ENCODE data around the gene PTPRN2. TPM values are rescaled to one million over a fixed set of nuclear protein-coding genes. Genes with fewer than 3 reads are reported as not detected.
A peak's percentile ranks its signal among the peaks of the same experiment; 100 is the strongest.

The PTPRN2 gene
- total RNA-seq, 4 donors from 2014 or later = 14.9 to 34.3 (median 21.3) TPM

DNA sequence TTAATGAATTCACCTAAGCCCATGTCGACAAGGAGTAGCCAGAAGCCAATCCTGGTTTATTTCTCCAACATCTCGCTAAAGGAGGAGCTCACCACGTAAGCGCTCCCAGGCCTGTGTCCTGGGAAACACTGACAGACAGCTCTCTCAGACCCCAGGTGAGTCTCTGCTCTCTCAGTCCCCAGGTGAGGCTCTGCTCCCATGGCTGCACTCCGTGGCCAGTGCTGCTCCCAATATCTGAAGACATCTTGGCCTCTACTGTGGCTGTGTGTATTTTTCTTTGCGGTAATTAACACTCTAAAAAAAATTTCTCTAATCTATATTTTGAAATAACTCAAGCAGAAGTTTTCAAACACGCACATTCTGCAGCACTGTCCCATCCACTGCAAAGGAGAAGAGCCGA lies 564.5 kb downstream of the PTPRN2 start:
- no peak overlapping the region for H3K27ac ChIP-seq
- H3K9me3 ChIP-seq = no peaks in the 10 kb centered on the region
- H3K4me1 ChIP-seq = no peaks in the 10 kb centered on the region
- peak in 1 of 3 donors; percentile 6 for DNase-seq
- no peak overlapping the region for H3K4me3 ChIP-seq
- no peaks in the 10 kb centered on the region for H3K36me3 ChIP-seq
- TF ChIP-seq POLR2A (IDR thresholded peaks at IDR 0.05) = no peak
- no peak for TF ChIP-seq CTCF (IDR thresholded peaks at IDR 0.05)
- H3K27me3 ChIP-seq = no peaks in the 10 kb centered on the region

DNA sequence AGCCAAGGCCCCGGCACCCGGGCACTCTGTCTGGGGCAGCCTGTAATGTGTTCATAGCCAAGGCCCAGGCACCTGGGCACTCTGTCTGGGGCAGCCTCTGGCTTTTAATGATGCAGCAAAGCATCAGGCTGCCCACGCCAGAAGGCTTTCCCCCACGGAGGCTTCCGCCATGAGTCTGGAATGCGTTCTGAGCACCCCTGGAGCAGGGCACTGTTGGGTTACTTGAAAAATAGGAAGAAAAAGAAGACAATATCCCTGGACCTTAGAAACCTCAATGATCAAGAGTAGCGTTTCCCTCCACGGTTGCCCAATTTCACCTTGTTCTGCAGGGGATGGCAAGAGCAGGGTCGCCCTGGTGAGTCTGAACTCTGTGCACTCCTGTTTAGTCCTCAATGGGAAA lies 565.0 kb downstream of the PTPRN2 start:
- Histone ChIP-seq H3K4me1 (no peaks in the 10 kb centered on the region), H3K27ac (no peak overlapping the region), H3K36me3 (no peaks in the 10 kb centered on the region), H3K4me3 (no peak overlapping the region), H3K27me3 (no peaks in the 10 kb centered on the region), H3K9me3 (no peaks in the 10 kb centered on the region)
- no peak for TF ChIP-seq CTCF (IDR thresholded peaks at IDR 0.05)
- no peak for TF ChIP-seq POLR2A (IDR thresholded peaks at IDR 0.05)
- DNase-seq = peak in 2 of 3 donors; percentile 4 to 19

DNA sequence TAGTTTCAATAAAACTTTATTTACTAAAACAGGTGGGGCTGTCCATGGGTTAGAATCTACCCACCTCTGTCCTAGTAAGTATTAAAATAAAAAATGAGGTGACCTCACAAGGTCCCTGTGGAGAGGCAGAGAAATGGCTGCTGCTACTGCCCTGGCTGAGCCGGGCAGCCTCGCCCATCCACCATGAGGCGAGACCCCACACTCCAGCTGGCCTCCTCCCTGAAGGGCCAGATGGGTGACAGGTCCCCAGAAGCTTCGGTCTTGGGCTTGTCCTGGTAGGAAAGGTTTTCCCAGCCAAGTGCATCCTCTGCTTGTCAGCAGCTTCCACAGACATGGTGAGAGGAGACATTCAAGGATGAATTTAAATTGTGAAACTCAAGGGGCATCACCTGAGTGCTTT lies 565.8 kb downstream of the PTPRN2 start:
- peak in 2 of 3 donors; percentile 4 to 32 for DNase-seq
- TF ChIP-seq CTCF (IDR thresholded peaks at IDR 0.05) (no peak), POLR2A (IDR thresholded peaks at IDR 0.05) (no peak)
- H3K27ac ChIP-seq = no peak overlapping the region
- H3K27me3 ChIP-seq = no peaks in the 10 kb centered on the region
- H3K4me3 ChIP-seq = no peak overlapping the region
- no peaks in the 10 kb centered on the region for H3K4me1 ChIP-seq
- no peaks in the 10 kb centered on the region for H3K36me3 ChIP-seq
- H3K9me3 ChIP-seq = no peaks in the 10 kb centered on the region

GRCh38 chr7:158020706-158021095 lies 566.9 kb downstream of the PTPRN2 start:
- H3K4me1 ChIP-seq = peaks cover 0 to 6% (median 0%) of the 10 kb centered on the region in 4 donors
- DNase-seq = peak in 1 of 3 donors; percentile 36
- H3K27ac ChIP-seq = no peak overlapping the region
- H3K4me3 ChIP-seq = no peak overlapping the region
- TF ChIP-seq POLR2A (IDR thresholded peaks at IDR 0.05) = no peak
- TF ChIP-seq CTCF (IDR thresholded peaks at IDR 0.05) = no peak
- H3K36me3 ChIP-seq = no peaks in the 10 kb centered on the region
- H3K27me3 ChIP-seq = no peaks in the 10 kb centered on the region
- H3K9me3 ChIP-seq = no peaks in the 10 kb centered on the region

DNA sequence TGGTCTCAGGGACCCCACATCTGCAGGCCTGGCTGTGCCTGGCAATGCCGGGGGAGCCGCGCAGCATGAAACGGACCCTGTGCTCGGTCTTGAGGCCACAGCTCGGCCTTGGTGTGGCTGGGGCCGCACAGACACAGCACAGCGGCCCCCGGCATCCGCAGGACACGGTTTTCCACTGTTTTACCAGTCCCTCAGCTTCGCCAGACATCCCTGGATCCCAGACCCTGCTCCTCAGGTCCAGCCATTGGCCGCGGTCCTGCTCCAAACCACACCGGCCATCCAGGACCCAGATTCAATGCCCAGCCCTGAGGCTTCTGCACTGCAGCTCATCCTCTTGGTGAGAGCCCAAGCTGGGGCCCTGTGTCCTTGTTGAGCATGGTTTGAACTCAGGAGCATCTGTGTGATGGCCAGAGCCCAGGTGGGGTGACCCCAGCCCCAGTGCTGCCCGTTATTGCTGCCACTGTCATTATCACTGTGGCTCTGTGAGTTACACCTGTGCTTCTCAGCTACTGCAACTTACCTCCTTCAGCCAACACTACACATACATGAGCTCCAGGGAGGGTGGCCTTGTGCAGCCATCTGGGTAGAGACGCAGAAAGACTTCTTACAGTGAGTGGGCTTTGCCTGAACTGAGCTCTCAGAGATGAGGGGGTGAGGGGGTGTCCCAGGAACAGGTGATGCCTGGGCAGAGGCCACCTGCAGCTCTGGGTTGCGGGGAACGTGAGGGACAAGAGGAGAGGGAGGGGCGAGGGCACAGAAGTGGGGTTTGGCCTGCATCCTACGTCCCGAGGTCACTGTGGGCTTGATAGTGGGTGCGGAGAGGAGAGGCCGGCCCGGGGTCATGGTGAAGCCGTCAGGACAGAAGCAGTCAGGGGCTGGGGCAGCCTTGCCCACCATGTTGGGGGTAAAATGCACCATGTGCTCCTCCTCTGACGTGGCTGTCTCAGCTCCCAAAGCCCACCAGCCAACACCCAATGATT lies 567.6 kb downstream of the PTPRN2 start:
- peak in 2 of 3 donors; percentile 25 to 33 for DNase-seq
- H3K36me3 ChIP-seq = no peaks in the 10 kb centered on the region

More for the DNA sequence above, 567.6 kb downstream of the PTPRN2 start:
- H3K27me3 ChIP-seq = no peaks in the 10 kb centered on the region
- H3K9me3 ChIP-seq = no peaks in the 10 kb centered on the region
- no peak overlapping the region for H3K4me3 ChIP-seq
- peaks cover 0 to 7% (median 0%) of the 10 kb centered on the region in 4 donors for H3K4me1 ChIP-seq
- TF ChIP-seq CTCF (IDR thresholded peaks at IDR 0.05) (no peak), POLR2A (IDR thresholded peaks at IDR 0.05) (no peak)
- no peak overlapping the region for H3K27ac ChIP-seq
